ENCODE results near the gene AP5S1. TPM values are rescaled to one million over a fixed set of nuclear protein-coding genes. Genes with fewer than 3 reads are reported as not detected.

AP5S1 gene
- total RNA-seq, 2 donors from 2014 or later: 10.6 to 17.8 TPM

GRCh38 chr20:3873507-3873906 lies 53.2 kb downstream of the AP5S1 start:
- Mint-ChIP-seq H3K9me3 (no peaks in the 10 kb centered on the region), H3K27ac (peak overlapping the region; percentile 55 to 72), H3K36me3 (peaks cover 0 to 19% of the 10 kb centered on the region in 2 donors)
- no peak for ATAC-seq
- no peak for DNase-seq (ENCODE audit: low spot score in 2 of 2)

- Mint-ChIP-seq H3K9me3 (no peaks in the 10 kb centered on the region), H3K27ac (peak overlapping the region in 1 of 2 donors; percentile 55), H3K36me3 (peaks cover 0 to 23% of the 10 kb centered on the region in 2 donors)
- DNase-seq (ENCODE audit: low spot score in 2 of 2) (no peak), ATAC-seq (no peak)
Observed at GRCh38 chr20:3874194-3874844, 54.0 kb downstream of the AP5S1 start.

DNA sequence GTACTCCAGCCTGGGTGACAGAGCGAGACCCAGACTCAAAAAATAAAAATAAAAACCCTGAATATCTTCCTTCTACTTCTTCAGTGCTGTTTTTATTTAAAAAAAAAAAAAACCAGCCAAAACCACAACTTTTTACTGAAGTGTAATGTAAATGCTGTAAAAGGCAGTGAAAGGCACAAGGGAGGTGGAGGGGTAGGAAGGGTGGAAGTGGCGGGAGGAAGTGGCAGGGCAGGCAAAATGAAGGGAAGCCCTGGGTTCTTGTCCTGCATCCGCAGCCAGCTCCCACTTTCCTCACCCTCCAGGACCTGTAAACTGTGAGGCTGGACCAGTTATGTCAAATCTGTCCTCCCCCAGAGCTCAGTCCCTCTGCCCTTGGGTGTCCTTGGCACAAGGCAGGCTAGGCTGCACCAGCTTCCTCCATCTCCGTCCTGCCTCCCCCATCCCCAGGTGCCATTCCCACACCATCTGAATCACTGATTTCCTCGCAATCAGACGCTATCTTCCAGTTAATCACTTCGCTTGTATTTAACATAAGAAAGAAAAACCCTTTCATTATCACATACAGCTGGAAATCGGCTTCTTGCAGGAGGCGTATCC lies 55.1 kb downstream of the AP5S1 start:
- H3K27ac Mint-ChIP-seq: peak overlapping the region; percentile 55

DNA sequence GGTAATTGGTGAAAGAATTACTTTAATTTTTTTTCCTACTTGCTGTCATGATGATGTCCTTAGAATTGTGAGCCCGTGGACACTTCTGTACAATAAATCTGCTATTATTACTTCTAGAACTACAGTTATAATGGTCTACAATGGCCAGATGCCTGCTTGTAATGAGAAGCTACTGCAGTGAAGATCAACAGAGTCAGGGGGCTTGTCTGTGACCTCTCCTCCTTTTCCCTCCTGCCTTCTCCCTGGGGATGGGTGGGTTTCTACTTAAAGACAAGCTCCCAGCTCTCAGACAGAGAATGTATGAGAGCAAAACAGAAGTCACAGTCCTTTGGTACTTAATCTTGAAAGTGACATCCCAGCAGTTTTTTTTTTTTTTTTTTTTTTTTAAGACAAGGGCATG lies 55.7 kb downstream of the AP5S1 start:
- H3K27ac Mint-ChIP-seq: peak overlapping the region in 1 of 2 donors; percentile 24
- ATAC-seq: no peak
- peaks cover 0 to 23% of the 10 kb centered on the region in 2 donors for H3K36me3 Mint-ChIP-seq
- DNase-seq (ENCODE audit: low spot score in 2 of 2): no peak
- no peaks in the 10 kb centered on the region for H3K9me3 Mint-ChIP-seq

More for the DNA sequence above, 55.1 kb downstream of the AP5S1 start:
- DNase-seq (ENCODE audit: low spot score in 2 of 2) (no peak), ATAC-seq (no peak)
- H3K36me3 Mint-ChIP-seq: peaks cover 0 to 23% of the 10 kb centered on the region in 2 donors
- H3K9me3 Mint-ChIP-seq: no peaks in the 10 kb centered on the region

DNA sequence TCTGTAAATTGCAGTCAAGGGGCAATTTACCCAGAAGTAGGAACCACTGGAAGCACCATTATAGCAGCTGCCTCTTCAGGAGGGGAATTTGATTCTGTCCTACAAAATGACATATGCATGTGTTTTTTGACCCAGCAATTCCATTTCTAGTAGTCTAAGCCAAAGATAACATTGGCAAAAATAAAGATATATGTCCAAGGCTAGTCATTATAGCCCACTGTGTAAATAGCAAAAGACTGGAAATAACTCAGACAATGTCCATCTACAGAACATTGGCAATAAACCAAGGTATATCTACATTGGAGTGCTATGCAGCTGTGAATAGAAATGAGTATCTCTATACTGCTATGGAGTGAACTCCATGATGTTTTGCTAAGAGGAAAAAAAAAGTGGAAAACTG lies 56.3 kb downstream of the AP5S1 start:
- no peak for DNase-seq (ENCODE audit: low spot score in 2 of 2)
- Mint-ChIP-seq H3K36me3 (peaks cover 0 to 23% of the 10 kb centered on the region in 2 donors), H3K9me3 (no peaks in the 10 kb centered on the region), H3K27ac (no peak overlapping the region)
- ATAC-seq: no peak

Other genes with a start within 250 kb of the AP5S1 start
- not detected for gene GFRA4, start 157.1 kb upstream of the AP5S1 start, total RNA-seq
- gene ADAM33, start 138.5 kb upstream of the AP5S1 start, total RNA-seq: not detected
- gene SIGLEC1, start 107.9 kb upstream of the AP5S1 start, total RNA-seq: under 1 TPM in 1 of 2 donors, not detected in 1; 0.14 TPM
- not detected for gene HSPA12B, start 87.9 kb upstream of the AP5S1 start, total RNA-seq
- 10 to 100 TPM; 44.7 to 45.0 TPM for gene ADISSP, start 52.8 kb upstream of the AP5S1 start, total RNA-seq
- gene SPEF1, start 39.1 kb upstream of the AP5S1 start, total RNA-seq: under 1 TPM in 1 of 2 donors, not detected in 1; 0.14 TPM
- gene CENPB, start 33.8 kb upstream of the AP5S1 start, total RNA-seq: 10 to 100 TPM; 34.4 to 48.1 TPM
- gene CDC25B, start 24.2 kb upstream of the AP5S1 start, total RNA-seq: 100 to 1,000 TPM in 1 of 2 donors, 10 to 100 TPM in 1; 72.9 to 168 TPM
- 10 to 100 TPM; 22.5 to 30.1 TPM for gene MAVS, start 26.3 kb downstream of the AP5S1 start, total RNA-seq
- 10 to 100 TPM; 56.0 to 64.7 TPM for gene PANK2, start 68.8 kb downstream of the AP5S1 start, total RNA-seq
- 10 to 100 TPM in 1 of 2 donors, 1 to 10 TPM in 1; 6.1 to 21.6 TPM for gene RNF24, start 195.0 kb downstream of the AP5S1 start, total RNA-seq

Measured in activated naive CD4-positive, alpha-beta T cell treated with anti-CD3 and anti-CD28 coated beads, Interleukin-2, amount 50 U/mL, for 72 hours (primary cell).